HT-29 (cell line): ENCODE data around the gene F13B. TPM values are rescaled to one million over a fixed set of nuclear protein-coding genes. Genes with fewer than 3 reads are reported as not detected.
"Not testable (repeated sequence)": the region's sequence is repeated elsewhere in the genome, so short reads cannot be mapped to it uniquely, and the experiment has no call there.

ENCODE experiments used
- DNase-seq: peaks from one replicate; pipeline ENCODE4 v3.0.0-alpha.2; 2015; ENCODE audit warnings: low spot score
- total RNA-seq: library from RNA; depleted of rRNA; stranded (reverse); fragments of >200 nt; shearing (Covaris generic); gene quantifications from 2 replicates; pipeline ENCODE4 v1.2.3, GENCODE V29; 2014; rRNA removed

Gene F13B
- total RNA-seq: 0.10 TPM in 1 of 2 replicates, not detected in the other

- no peak for DNase-seq
Measured at GRCh38 chr1:197066719-197067456, at the start of gene F13B. F13B (minus strand) TSS chr1:197067260; CDS start chr1:197067223, 37 bp downstream.

GRCh38 chr1:197116156-197116555 is 49.1 kb upstream of the F13B start:
- DNase-seq: no peak

GRCh38 chr1:197106869-197107268 is 39.8 kb upstream of the F13B start:
- DNase-seq: no peak

- no peak for DNase-seq
Measured at GRCh38 chr1:197103300-197103699, 36.2 kb upstream of the F13B start.

- DNase-seq: no peak
Measured at GRCh38 chr1:197101978-197102377, 34.9 kb upstream of the F13B start.

- DNase-seq: no peak
Measured at GRCh38 chr1:197100677-197101076, 33.6 kb upstream of the F13B start.

GRCh38 chr1:197099444-197099843 is 32.4 kb upstream of the F13B start:
- DNase-seq: no peak

GRCh38 chr1:197096971-197097370 is 29.9 kb upstream of the F13B start:
- DNase-seq: not testable (repeated sequence)

- no peak for DNase-seq
Measured at GRCh38 chr1:197096137-197096536, 29.1 kb upstream of the F13B start.

GRCh38 chr1:197093226-197093885 is 26.3 kb upstream of the F13B start:
- DNase-seq: no peak

GRCh38 chr1:197092491-197093023 is 25.5 kb upstream of the F13B start:
- no peak for DNase-seq

GRCh38 chr1:197083474-197083873 is 16.4 kb upstream of the F13B start:
- no peak for DNase-seq

- no peak for DNase-seq
Measured at GRCh38 chr1:197081117-197081753, 14.2 kb upstream of the F13B start.

GRCh38 chr1:197080323-197080722 is 13.3 kb upstream of the F13B start:
- no peak for DNase-seq

GRCh38 chr1:197076585-197076984 is 9.5 kb upstream of the F13B start:
- DNase-seq: no peak

- DNase-seq: no peak
Measured at GRCh38 chr1:197073978-197074377, 6.9 kb upstream of the F13B start.

- DNase-seq: no peak
Measured at GRCh38 chr1:197067457-197067818, 378 bp upstream of the F13B start.

- DNase-seq: no peak
Measured at GRCh38 chr1:197066277-197066676, 783 bp downstream of the F13B start.

- no peak for DNase-seq
Measured at GRCh38 chr1:197065559-197065958, 1.5 kb downstream of the F13B start.

GRCh38 chr1:197063212-197063611 is 3.8 kb downstream of the F13B start:
- no peak for DNase-seq

GRCh38 chr1:197062692-197063091 is 4.4 kb downstream of the F13B start:
- DNase-seq: no peak

- no peak for DNase-seq
Measured at GRCh38 chr1:197049100-197049499, 18.0 kb downstream of the F13B start.
